GM21529 (cell line): ENCODE measurements around the gene INAFM2.
A peak's percentile ranks its signal among the peaks of the same experiment; 100 is the strongest.

Source experiments
- ATAC-seq: cut with Tn5 transposase; IDR thresholded peaks from one replicate; pipeline ENCODE4 v1.9.1; 2021; ENCODE audit not compliant: unreplicated experiment

INAFM2 gene

DNA sequence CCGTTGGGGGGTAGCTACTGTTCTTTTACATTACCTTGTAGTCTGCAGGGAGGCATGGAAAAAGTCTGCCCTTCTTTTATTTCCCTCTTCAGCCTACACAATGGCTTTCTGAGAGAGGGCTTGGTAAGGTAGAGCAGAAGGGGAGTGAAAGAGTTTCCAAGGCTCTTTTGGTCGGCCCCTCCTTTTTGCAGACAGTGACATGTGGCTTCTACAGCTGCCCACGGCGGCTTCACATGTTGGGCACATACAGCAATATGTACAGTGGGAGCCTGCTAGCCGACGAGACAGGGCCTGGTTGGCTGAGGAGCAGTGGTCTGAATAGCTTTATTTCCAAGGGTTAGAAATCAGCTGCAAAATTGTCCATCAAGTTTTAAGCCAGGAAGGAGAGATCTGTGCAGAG is 4.0 kb downstream of the INAFM2 start:
- no peak for ATAC-seq

DNA sequence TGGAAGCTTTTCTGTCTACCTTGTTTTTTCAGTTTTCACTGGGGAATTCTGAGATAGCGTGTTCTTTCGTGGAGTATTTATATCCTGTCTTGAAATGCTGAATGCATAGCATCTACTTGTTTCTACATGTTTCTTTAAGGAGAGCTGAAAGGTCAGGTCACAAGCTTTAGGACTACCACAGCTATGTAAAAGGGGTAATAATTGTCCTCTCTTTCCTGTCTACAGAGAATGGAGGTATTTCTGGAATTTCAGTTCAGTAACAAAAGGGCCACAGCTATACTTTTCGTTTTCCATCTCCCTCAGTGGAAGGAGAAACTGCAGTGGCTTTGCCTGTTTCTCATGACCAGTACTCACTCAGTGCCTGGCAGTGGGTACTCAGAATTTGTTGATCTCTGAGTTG is 4.7 kb downstream of the INAFM2 start:
- ATAC-seq, result no peak

DNA sequence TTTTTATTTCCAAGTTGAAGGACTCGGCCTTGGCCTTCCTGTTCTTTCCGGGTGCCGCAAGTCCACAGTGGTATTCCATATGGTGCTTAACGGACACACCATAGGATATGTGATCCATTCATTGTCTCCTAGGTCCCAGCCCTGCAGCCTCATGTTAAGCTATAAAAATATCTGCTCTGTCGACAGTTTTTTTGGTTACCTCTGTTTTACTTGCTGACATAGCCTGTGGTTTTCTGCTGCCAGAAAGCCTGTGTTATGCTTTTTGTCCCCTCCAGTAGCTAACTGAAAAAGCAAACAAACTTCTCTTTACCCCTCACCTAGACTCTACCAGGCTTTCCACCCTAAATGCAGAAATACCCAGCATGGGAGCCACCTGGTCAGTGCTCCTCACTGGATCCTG is 5.3 kb downstream of the INAFM2 start:
- ATAC-seq, result no peak

DNA sequence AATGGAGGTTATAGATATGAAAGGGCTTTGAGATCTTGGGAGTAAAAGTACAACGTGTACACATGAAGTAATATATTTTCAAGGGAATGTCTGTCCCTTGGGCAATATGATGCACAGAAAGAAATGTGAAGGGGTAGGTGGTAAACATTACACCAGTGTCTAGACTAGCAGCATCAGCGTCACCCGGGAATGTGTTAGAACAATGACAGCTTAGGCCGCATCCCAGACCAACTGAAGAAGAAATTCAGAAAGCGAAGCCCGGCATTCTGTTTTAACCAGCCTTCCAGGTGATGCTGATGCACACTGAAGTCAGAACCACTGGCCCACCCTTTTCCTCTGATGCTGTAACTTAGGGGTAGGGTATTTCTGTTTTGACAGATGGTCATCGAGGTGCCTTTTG is 6.3 kb downstream of the INAFM2 start:
- no peak for ATAC-seq

DNA sequence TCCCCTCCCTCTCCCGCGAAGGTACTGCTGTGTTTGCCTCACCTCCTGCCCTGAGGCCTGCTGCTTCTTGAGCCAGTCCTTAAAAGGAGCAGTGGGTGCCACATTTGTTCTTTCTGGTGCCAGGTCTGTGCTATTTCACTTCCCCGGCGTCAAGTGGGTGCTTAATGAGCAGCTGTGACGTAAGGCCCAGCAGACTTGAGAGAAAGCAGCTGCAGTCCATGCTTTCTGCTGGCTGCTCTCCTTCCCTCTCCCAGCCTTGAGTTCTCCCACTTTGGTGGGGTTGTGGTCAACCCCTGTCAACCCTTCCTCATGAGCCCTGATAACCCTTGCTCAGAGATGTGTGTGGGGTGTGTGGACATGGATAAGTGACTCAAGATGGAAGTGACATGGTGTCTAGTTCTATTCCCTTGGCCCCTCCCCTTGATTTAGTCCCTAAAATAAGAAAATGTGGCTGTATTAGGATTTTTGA is 6.9 kb downstream of the INAFM2 start:
- no peak for ATAC-seq

DNA sequence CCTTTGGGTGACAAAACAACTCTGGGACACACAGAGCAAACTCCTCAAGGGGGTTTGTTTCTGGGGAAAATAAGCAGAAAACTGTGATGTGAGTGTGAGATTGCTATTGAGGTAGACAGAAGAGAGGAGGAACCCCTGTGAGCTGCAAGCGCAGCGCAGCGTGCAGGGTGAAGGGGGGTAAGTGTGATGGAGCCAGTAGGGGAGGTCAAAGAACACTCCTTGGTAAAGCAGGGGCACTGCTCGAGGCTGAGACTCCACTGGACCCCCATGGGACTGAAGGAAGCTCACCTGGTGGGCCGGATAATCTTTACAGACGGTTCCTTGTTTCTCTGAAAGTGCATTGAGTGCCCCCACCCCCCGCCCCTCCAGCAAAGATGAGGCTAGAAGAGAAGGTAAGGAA is 7.5 kb downstream of the INAFM2 start:
- ATAC-seq, result no peak

DNA sequence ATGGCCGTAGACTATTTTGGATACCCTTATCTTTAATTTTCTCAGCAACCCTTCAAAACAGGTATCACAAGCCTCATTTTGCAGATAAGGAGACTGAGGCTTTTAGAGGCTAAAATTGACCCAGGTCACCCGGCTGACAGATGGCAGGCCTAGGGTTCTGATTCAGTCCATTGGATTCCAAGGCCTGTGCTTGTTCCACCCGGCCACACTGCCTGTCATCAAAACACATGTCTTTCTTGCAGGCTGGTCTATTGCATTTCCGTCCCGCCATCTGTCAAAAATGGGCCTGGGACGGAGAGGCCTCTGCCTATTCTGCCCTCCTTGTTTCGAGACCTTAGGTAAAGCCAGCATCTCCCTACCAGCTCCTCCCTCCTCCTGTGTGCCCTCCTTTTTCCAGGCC is 8.1 kb downstream of the INAFM2 start:
- ATAC-seq, result no peak

DNA sequence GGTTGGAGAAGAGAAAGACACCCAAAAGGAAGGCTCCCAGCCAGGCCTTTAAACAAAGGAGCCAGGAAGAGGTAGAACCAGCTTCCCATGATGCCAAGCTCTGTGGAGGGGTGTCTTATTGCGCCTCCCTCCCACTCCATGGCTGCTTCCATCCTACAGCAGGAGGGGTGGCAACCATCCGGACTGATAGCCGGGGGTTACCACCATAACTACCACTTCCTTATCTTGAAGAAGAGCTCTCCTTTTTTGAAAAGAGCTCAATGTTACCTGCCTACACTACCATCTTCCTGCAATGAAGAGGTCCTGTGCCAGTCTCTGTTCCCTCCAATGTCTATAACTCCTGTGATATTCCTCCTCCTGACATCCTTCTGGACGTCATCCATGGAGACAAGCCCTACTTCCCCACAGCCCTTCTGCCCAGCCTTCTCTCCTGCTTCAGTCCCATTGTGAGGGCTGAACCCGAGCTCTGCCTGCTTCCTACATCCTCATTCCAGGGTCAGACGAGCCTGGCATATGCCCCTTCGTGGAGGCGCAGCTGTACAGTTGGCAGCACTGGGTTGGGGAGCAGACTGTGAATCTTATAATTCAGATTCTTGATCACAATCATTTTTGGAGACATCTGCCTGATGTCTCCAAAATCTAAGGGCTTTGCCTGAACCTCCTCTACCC is 8.8 kb downstream of the INAFM2 start:
- ATAC-seq, result no peak

DNA sequence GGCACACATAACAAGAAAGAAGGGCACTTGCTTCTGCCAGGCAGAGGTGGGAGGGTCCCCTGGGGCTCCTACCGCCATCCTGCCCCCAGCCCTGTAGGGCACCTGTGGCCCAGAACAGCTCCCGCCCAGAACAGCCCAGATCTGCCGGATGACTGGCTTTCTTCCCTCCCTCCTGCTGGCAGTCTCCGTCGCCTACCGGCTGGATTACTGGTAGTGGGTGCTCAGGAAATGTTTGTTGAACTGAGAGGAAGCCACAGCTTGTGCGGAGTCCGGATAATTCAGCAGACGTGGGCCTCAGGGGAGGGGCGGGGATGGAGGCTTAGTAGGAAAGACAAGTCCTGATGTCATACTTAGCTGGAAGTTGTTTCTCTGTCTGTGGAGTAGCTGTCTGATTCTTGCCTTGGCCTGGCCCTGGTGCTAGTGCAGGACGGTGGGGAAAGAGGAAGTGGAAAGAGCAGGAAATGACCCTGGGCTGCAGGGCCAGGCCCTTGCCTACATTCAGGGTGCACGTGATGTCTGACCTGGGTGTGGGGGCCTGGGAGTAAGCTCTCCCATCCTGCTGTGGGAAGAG is 10.5 kb downstream of the INAFM2 start:
- no peak for ATAC-seq

DNA sequence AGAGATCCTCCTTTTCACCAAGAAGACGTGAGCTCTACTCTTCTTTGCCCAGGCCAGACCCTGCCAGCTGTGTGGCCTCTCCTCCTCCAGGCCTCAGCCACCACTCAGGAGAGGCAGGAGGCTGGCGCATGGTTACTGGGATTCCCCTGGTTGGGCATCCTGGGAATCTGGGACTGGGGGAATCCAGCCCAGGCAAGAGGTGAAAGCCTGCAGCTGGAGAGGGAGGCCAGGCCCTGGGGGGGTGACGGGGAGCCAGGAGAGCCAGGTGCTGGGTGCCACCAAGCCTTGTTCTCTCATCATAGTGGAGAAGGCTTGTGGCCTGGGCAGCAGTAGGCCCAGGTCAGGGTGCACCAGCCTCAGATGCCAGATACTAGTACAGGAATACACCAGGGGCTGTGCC is 11.0 kb downstream of the INAFM2 start:
- no peak for ATAC-seq

DNA sequence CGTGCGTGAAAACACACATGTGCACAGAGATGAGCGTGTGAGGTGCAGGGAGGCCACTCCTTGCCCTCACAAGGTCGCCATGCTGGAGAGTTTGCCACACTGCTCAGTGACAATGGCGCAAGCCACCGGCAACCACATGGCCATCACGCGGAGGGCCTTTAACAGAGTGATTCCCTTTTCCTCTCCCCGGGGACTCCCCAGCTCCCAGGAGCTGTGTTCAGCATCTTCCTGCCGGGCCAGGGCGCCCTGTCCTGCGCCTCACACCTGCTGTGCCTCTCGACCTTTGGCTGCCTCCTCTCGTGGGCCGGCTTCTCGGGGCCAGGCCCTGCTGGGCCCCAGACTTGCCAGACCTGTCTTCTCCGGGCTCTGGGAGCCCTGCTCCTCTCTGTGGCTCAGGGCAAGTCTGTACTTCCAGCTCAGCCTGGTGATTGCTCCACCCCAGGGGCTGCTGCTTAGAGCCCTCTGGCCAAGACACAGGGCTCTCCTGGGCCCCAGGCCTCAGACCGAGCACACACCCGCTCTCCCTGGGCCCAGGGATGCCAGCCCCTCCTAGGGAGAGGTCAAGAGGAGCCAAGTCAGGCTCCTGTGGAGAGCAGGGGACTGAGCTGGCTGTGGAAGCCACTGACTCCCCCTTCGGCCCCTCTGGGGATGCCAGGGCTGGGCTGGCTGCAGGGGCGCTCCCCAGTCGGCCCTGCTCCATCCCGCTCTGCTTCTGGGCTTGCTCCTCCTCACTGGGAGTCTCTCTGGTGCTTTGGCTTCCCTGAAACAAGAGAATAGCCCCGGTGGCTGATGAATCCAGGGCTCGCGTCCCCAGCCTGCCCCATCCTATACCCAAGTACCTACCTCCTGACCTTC is 11.7 kb downstream of the INAFM2 start:
- ATAC-seq, result no peak

DNA sequence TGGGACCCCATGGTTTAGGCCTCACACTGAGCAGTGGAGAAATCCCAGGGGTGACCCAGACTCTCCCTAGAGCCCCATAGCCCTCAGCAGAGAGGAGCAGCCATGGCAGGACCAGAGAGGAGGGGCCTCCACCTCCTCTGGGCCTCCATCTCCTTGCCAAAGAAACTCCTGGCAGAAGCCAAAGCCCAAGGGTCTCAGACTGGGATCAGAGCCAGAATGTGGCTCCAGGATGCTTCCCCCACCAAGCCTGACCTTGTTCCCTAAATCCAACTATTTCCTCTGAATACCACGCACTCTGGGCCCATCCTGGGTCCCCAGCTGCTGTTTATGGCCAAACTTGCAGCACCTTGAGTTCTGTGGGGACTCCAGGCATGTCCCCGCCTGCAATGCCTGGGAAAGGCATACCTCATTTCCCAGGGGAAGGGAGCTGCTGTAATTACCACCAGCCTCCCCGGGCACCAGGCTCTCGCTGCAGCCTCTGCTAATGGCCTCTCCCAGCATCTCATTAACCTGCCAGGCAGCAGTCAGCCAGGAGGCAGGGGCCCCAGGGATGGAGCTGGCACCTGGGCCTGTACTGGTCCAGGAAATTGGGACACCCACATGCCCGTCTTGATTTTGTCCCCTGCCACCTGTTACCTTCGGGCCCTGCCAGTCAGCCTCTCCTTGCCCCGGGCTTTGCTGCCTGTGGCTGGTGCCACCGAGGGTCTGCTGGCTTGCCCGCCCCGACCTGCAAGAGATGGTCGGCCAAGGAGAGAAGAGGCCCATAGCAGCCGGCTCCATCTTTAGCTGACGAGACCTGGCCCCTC is 12.6 kb downstream of the INAFM2 start:
- no peak for ATAC-seq

DNA sequence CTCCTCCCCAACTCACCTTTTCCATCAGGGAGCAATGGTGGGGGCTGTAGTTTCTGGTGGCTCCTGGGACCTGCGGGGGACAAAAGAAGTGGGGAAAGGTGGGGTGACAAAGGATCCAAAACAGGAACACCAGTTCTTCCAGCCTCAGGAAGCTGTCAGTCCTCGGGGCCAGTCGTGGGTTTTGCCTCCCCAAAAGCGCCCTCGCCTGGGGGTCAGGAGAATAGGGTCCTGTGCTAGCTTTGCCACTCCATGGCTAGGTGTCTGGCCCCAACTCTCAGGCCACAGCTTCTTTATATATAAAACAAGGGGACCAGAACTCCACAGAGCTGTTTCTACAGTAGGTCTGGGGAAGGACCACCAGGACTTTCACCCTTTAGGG is 13.2 kb downstream of the INAFM2 start:
- ATAC-seq, result no peak

DNA sequence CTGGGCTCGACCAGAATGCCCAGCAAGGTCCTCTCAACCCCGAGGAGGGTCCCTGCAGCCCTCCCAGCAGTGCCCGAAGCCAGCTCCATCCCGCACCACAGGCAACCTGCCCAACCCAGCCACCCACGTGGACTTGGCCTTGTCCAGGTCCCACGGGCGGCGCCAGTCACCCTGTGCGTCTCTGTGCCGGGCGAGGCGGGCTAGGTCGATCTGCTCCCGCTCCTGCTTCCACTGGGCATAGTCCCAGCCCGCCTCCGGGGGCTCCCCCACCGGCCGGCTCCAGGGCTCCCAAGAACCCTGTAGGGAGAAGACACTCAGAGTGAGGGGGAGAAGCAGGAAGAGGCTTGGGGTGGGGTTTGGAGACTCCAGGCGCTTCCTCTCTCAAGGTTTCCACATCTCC is 14.1 kb downstream of the INAFM2 start:
- no peak for ATAC-seq

DNA sequence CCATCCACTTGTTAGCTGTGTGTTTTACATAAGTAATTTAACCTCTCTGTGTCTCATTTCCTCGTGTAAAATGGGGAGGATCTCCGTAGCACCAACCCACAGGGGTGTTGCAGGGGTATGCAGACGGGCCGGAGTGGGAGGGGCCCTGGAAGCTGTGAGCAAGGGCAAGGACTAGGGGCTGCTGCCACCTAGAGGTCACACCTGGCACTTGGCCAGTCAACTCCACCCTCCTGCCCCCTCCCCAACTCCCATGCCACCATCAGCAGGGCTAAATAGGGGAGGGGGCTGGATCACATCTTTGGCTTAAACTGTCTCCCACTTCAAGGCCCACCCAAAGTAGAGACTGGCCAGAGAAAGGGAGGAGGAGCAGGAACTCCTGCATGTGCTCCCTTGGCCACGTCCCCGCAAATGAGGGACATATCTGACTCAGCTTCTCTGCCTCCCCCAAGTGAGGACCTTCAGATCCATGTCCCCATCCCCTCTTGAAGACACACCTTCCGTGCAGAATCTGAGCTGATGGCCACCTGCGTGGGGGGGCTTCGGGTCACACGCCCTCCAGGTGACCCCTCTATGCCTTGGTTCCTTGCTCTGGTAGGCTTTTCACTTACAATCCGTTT is 14.7 kb downstream of the INAFM2 start:
- ATAC-seq, result peak; percentile 62

DNA sequence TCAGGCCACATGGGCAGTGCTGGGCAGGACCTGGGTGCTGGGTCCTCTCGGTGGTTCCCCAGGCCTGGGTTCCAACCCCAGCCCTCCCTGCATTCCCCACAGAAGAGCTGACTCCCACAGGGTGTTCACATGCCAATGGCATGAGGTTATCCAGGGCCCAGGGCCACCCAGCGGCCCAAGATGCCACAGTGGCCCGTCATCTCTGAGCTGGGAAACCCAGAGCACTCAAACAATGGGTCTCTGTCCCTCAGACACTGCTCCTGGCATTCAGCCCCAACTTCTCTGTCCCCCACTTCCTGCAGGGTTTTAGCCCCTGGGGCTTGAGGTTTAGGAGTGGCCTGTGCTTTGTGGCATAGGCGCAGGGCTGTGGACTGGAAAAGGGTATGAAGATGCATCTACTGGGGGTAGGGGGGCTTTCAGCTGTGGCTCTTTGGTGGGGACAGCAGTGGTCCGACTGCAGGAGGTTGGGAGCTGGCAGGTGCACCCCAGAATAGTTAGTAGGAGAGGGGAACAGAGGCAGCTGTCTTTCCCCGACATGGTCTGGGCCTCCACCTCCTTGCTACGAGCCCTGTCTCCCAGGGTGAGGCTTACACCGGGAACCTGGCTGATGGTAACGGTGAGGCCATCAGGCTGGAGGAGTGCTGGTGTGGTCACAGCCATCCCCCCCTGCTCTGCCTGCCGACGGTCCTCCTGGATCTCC is 15.6 kb downstream of the INAFM2 start:
- no peak for ATAC-seq

DNA sequence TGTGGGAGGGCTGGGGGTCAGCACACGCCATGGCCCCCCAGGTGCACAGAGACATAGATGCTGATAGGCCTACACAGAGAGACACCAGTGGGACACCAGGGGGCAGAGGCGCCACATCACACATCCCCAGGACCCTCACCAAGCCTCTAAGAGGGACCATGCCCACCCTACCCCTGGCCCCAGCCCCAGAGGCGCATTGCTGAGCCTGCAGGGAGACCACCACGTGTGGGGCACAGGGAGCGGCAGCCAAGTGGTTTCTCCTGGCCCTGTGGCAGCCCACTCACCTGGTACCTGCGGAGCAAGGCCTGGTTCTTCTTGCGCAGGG is 16.1 kb downstream of the INAFM2 start:
- ATAC-seq, result no peak

DNA sequence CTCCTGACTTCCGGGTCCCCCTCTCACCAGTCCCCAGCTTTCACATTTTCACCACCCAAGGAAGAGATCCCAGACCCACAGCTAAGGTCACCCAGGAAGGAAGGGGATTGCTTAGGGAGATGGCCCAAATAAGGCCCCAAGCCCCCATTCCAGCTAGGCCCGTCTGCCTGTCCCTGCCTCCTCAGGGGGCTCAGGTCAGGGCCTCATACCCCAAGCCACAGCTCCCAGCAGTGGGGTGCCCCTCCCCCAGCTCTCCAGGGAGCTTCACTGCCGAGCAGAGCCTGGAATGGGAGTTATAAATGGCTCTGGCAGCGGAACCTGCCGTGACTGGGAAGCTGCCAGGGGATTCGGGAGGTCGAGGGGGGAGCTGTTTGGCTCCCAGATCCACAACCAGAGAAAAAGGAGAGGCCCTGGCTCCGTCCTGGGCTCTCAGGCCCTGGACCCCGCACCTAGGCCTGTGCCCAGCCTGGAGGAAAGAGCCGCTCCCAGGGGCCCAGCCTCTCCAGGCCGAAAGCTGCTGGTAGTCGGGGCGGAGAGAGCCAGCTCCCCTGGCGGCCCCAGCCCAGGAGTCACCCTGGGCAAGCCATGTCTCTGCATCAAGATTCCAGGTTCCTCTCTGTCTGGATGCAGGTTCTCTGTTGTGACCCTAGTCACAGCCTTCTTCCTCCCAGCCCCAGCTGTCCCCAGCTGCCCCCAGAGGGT is 16.7 kb downstream of the INAFM2 start:
- no peak for ATAC-seq

DNA sequence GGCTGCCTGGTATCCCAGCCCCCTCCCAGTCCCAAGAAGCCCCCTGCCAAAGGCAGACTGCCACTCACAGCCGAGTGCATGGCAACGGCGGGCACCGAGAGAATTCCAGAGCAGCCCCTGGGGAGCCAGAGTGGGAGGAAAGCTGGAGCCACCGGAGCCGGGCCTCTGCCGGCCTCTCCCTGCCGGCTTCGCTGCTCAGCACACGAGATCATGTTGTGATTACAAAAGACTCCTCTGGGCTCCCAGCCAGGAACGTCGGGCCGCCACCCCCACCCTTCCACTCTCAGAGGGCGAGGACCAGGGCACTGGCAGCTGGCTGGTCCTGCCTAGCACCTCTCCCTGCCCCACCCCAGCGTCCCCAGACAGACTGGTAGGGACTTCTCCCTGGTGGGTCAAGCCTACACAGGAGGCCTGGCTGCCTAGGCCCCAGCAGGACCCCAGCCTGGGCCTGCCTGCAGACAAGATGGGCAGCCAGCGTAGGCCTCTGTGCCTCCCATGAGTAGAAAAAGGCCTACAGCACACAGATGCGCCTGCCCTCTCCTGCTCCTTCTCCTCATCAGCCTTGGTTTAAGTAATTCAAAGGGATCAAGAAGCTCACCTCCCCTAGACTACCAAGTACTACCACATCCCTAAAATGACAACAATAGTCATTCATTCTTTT is 17.4 kb downstream of the INAFM2 start, which contains the start of gene CCDC9B:
CCDC9B (minus strand) TSS at position 200 of the 661 bp plus-strand sequence; CDS start at position 80, 120 bp downstream.
- ATAC-seq, result no peak
